ENCODE measurements around the gene BIVM. TPM values are rescaled to one million over a fixed set of nuclear protein-coding genes. Genes with fewer than 3 reads are reported as not detected.

The BIVM gene
- polyA plus RNA-seq, 2 of the 4 experiments (the other 2 are of a cell fraction) = 7.4 to 14.7 TPM

- Histone ChIP-seq H3K4me3 (no peak overlapping the region), H3K9me3 (no peaks in the 10 kb centered on the region), H3K4me2 (no peak overlapping the region), H3K27ac (no peak overlapping the region), H3K4me1 (no peaks in the 10 kb centered on the region)
- 93% methylated on average over 5 of the region's 5 CpGs for WGBS (ENCODE audit: missing lambda C conversion rate)
- no peak for DNase-seq (ENCODE audit: low read depth in 1 of 2, low spot score in 1 of 2)
- ChIA-PET CTCF (no interaction called here), POLR2A (no interaction called here)
- TF ChIP-seq EHF (CRISPR knock-in tag; IDR thresholded peaks at IDR 0.05) = no peak
- TF ChIP-seq CBX8 (IDR thresholded peaks at IDR 0.05) = no peak
- TF ChIP-seq E2F6 (IDR thresholded peaks at IDR 0.05; ENCODE audit: borderline replicate concordance, low read depth) = no peak
- no peak for TF ChIP-seq SREBF2 (IDR thresholded peaks at IDR 0.05)
- TF ChIP-seq HMGXB4 (CRISPR knock-in tag; IDR thresholded peaks at IDR 0.05; ENCODE audit: borderline replicate concordance) = no peak
- TF ChIP-seq KDM5A (IDR thresholded peaks at IDR 0.05) = no peak
- TF ChIP-seq BCL3 (IDR thresholded peaks at IDR 0.05) = no peak
- TF ChIP-seq PHF8 (IDR thresholded peaks at IDR 0.05; ENCODE audit: borderline replicate concordance, low read depth) = no peak
- TF ChIP-seq RNF2 (IDR thresholded peaks at IDR 0.05; ENCODE audit: borderline replicate concordance, low read depth) = no peak
- TF ChIP-seq CHD2 (IDR thresholded peaks at IDR 0.05; ENCODE audit: low read length, partially characterized antibody) = no peak
- no peak for TF ChIP-seq RCOR1 (IDR thresholded peaks at IDR 0.05; ENCODE audit: low read depth, low read length)
- no peak for TF ChIP-seq NFE2L2 (conservative IDR thresholded peaks at IDR 0.05; ENCODE audit: low read length)
- no peak for TF ChIP-seq FOSB (CRISPR knock-in tag; IDR thresholded peaks at IDR 0.05)
- TF ChIP-seq MAZ (IDR thresholded peaks at IDR 0.05; ENCODE audit: borderline replicate concordance, low read depth, low read length) = no peak
- no peak for TF ChIP-seq POLR2A (IDR thresholded peaks at IDR 0.05; ENCODE audit: low read length)
- TF ChIP-seq HEYL (CRISPR knock-in tag; IDR thresholded peaks at IDR 0.05) = no peak
- no peak for TF ChIP-seq JUNB (IDR thresholded peaks at IDR 0.05)
- no peak for TF ChIP-seq HES2 (IDR thresholded peaks at IDR 0.05)
- no peak for TF ChIP-seq HOXA7 (CRISPR knock-in tag; IDR thresholded peaks at IDR 0.05)
- TF ChIP-seq HDAC2 (IDR thresholded peaks at IDR 0.05) = no peak
- FAIRE-seq = no peak
- no peak for ATAC-seq
Observed at GRCh38 chr13:102878481-102878880, 79.6 kb downstream of the BIVM start.

GRCh38 chr13:102879793-102880499 is 81.0 kb downstream of the BIVM start:
- FAIRE-seq (no peak), DNase-seq (ENCODE audit: low read depth in 1 of 2, low spot score in 1 of 2) (no peak), ATAC-seq (no peak)
- Histone ChIP-seq H3K9me3 (no peaks in the 10 kb centered on the region), H3K4me3 (no peak overlapping the region), H3K4me2 (no peak overlapping the region), H3K4me1 (no peaks in the 10 kb centered on the region), H3K27ac (no peak overlapping the region)
- CTCF ChIA-PET = interaction anchor here (3.2 kb wide), 1 partner anchor 10 kb away, joined by 14 read pairs; no protein-coding TSS in a partner anchor
- TF ChIP-seq POLR2A (IDR thresholded peaks at IDR 0.05; ENCODE audit: low read length) (no peak), FOXS1 (CRISPR knock-in tag; IDR thresholded peaks at IDR 0.05) (no peak), RAD21 (conservative IDR thresholded peaks at IDR 0.05 in 1 of 2, IDR thresholded peaks at IDR 0.05 in 1 of 2) (no peak), MYC (IDR thresholded peaks at IDR 0.05; ENCODE audit: borderline replicate concordance, low read length) (no peak), MAZ (IDR thresholded peaks at IDR 0.05; ENCODE audit: borderline replicate concordance, low read depth, low read length) (no peak), USF2 (IDR thresholded peaks at IDR 0.05) (no peak), HOXB5 (CRISPR knock-in tag; IDR thresholded peaks at IDR 0.05) (no peak), RCOR1 (IDR thresholded peaks at IDR 0.05; ENCODE audit: low read depth, low read length) (no peak), FOSB (CRISPR knock-in tag; IDR thresholded peaks at IDR 0.05) (no peak), JUNB (IDR thresholded peaks at IDR 0.05) (no peak), HOXA7 (CRISPR knock-in tag; IDR thresholded peaks at IDR 0.05) (no peak), KDM5A (IDR thresholded peaks at IDR 0.05) (no peak), HES2 (IDR thresholded peaks at IDR 0.05) (no peak)
- POLR2A ChIA-PET = no interaction called here
- WGBS (ENCODE audit: missing lambda C conversion rate) = 82% methylated on average over 13 of the region's 13 CpGs

All from A549 (cell line).